ENCODE data around the gene CYBC1. TPM values are rescaled to one million over a fixed set of nuclear protein-coding genes. Genes with fewer than 3 reads are reported as not detected.

Gene CYBC1
- total RNA-seq, 1 donor from 2014 or later: 124 TPM

DNA sequence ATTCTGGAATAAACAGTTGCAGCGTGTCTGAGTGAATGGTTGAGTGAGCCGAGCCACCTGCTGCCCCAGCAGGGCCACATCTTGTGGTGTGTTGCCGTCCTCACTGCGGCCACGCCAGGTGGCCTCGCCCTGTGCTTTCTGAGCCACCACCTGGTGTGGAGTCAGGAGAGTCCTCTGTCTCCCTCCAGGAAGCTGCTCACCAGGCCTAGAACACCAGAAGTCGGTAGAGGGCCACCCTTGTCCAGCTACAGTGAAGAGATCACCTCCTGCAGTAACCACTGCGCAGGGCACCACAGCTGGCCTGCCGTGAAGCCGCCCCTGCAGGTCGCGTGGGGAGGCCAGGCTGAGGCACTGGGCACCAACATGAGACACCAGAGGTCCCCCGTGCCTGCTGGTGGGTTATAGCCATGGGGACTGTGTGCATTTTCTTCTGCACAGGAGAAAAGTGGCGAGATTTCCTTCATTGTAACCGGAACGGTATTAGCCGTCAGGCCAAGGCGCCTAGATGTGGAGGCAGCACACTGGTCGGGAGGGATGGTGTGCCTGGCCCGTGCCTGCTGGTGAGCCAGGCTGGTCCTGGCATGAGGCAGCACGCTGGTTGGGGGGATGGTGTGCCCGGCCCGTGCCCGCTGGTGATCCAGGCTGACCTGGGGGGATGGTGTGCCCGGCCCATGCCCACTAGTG, 40.1 kb upstream of the CYBC1 start:
- no peak for DNase-seq (ENCODE audit: low spot score in 2 of 2)
- Histone ChIP-seq H3K27ac (peak overlapping the region; percentile 91 to 98), H3K4me3 (no peak overlapping the region), H3K27me3 (no peaks in the 10 kb centered on the region), H3K4me1 (peaks cover 11 to 30% of the 10 kb centered on the region in 2 donors), H3K9me3 (no peaks in the 10 kb centered on the region), H3K36me3 (peaks cover 14 to 19% of the 10 kb centered on the region in 2 donors)
- no peak for TF ChIP-seq CTCF (IDR thresholded peaks at IDR 0.05)
- intact Hi-C loops (cut with DNase I): loop anchor here (5.0 kb wide), 1 partner anchor 198 kb away; no protein-coding TSS in a partner anchor

DNA sequence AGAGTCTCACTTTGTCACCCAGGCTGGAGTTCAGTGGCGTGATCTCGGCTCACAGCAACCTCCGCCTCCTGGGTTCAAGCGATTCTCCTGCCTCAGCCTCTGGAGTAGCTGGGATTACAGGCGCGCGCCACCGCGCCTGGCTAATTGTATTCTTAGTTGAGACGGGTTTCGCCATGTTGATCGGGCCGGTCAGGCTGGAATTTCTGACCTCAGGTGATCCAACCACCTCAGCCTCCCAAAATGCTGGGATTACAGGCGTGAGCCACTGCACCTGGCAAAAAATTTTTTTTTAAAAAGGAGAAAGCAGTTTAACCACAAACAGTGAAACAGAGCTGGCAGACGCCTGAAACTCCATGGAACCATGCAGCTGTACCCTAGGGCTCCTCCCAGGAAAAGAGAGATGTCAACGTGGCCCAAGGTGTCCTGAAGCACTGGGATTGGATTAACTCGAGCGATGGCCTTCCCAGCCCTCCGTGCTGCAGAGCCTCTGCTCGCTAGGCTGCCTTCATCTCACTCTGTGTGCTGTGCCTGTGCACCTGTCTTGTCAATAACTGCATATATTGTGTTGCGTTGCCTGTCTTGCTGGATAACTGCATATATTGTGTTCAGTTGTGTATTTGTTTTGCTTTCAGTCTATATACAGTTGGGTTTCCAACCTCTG, 39.4 kb upstream of the CYBC1 start:
- H3K27ac ChIP-seq: peak overlapping the region; percentile 91 to 98
- no peaks in the 10 kb centered on the region for H3K9me3 ChIP-seq
- intact Hi-C loops (cut with DNase I): loop anchor here (1.0 to 5.0 kb wide), 2 partner anchors 32 to 198 kb away; partner anchors contain the start of gene NARF
- H3K27me3 ChIP-seq: no peaks in the 10 kb centered on the region
- H3K36me3 ChIP-seq: peaks cover 20 to 26% of the 10 kb centered on the region in 2 donors
- H3K4me1 ChIP-seq: peaks cover 11 to 30% of the 10 kb centered on the region in 2 donors
- no peak overlapping the region for H3K4me3 ChIP-seq
- TF ChIP-seq CTCF (IDR thresholded peaks at IDR 0.05): no peak
- DNase-seq (ENCODE audit: low spot score in 2 of 2): no peak

- no peak for TF ChIP-seq CTCF (IDR thresholded peaks at IDR 0.05)
- Histone ChIP-seq H3K4me1 (peaks cover 8 to 24% of the 10 kb centered on the region in 2 donors), H3K4me3 (no peak overlapping the region), H3K9me3 (no peaks in the 10 kb centered on the region), H3K36me3 (peaks cover 29 to 34% of the 10 kb centered on the region in 2 donors), H3K27ac (peak overlapping the region; percentile 91 to 98), H3K27me3 (no peaks in the 10 kb centered on the region)
- peak; percentile 83 to 95 for DNase-seq (ENCODE audit: low spot score in 2 of 2)
- intact Hi-C loops (cut with DNase I): loop anchor here (1.0 kb wide), 1 partner anchor 31 kb away; the partner anchor contains the start of gene NARF
Observed at GRCh38 chr17:82489117-82489516, 38.6 kb upstream of the CYBC1 start.

GRCh38 chr17:82487910-82488309, 37.4 kb upstream of the CYBC1 start:
- Histone ChIP-seq H3K27me3 (no peaks in the 10 kb centered on the region), H3K4me1 (peaks cover 7 to 20% of the 10 kb centered on the region in 2 donors), H3K4me3 (no peak overlapping the region), H3K27ac (peak overlapping the region; percentile 91 to 98), H3K36me3 (peaks cover 41 to 46% of the 10 kb centered on the region in 2 donors), H3K9me3 (no peaks in the 10 kb centered on the region)
- no peak for TF ChIP-seq CTCF (IDR thresholded peaks at IDR 0.05)
- intact Hi-C loops (cut with DNase I): no loop called here
- DNase-seq (ENCODE audit: low spot score in 2 of 2): no peak

GRCh38 chr17:82486231-82487094, 35.9 kb upstream of the CYBC1 start:
- intact Hi-C loops (cut with DNase I): no loop called here
- Histone ChIP-seq H3K36me3 (peaks cover 54 to 56% of the 10 kb centered on the region in 2 donors), H3K4me1 (peaks cover 7 to 20% of the 10 kb centered on the region in 2 donors), H3K27ac (peak overlapping the region in 1 of 2 donors; percentile 14), H3K9me3 (no peaks in the 10 kb centered on the region), H3K27me3 (no peaks in the 10 kb centered on the region), H3K4me3 (no peak overlapping the region)
- no peak for DNase-seq (ENCODE audit: low spot score in 2 of 2)
- TF ChIP-seq CTCF (IDR thresholded peaks at IDR 0.05): no peak

Data from ascending aorta (tissue), 2 donors.